ENCODE results near the gene SORCS3.
"Not testable (repeated sequence)": the region's sequence is repeated elsewhere in the genome, so short reads cannot be mapped to it uniquely, and the experiment has no call there.

SORCS3 gene

GRCh38 chr10:104703262-104703661 is 62.2 kb downstream of the SORCS3 start:
- DNase-seq: not testable (repeated sequence)

GRCh38 chr10:104706886-104707285 is 65.8 kb downstream of the SORCS3 start:
- DNase-seq: no peak

GRCh38 chr10:104707602-104708459 is 66.7 kb downstream of the SORCS3 start:
- DNase-seq: no peak

- no peak for DNase-seq
Observed at GRCh38 chr10:104711302-104711721, 70.2 kb downstream of the SORCS3 start.

GRCh38 chr10:104730593-104730992 is 89.5 kb downstream of the SORCS3 start:
- not testable (repeated sequence) for DNase-seq

GRCh38 chr10:104731192-104731591 is 90.1 kb downstream of the SORCS3 start:
- no peak for DNase-seq

- no peak for DNase-seq
Observed at GRCh38 chr10:104732222-104732621, 91.1 kb downstream of the SORCS3 start.

GRCh38 chr10:104734433-104734832 is 93.3 kb downstream of the SORCS3 start:
- DNase-seq: no peak

- no peak for DNase-seq
Observed at GRCh38 chr10:104735036-104735756, 94.1 kb downstream of the SORCS3 start.

- no peak for DNase-seq
Observed at GRCh38 chr10:104735757-104736391, 94.8 kb downstream of the SORCS3 start.

GRCh38 chr10:104741127-104741526 is 100.0 kb downstream of the SORCS3 start:
- no peak for DNase-seq

GRCh38 chr10:104744052-104744451 is 103.0 kb downstream of the SORCS3 start:
- DNase-seq: no peak

- DNase-seq: no peak
Observed at GRCh38 chr10:104750291-104750690, 109.2 kb downstream of the SORCS3 start.

GRCh38 chr10:104762793-104763192 is 121.7 kb downstream of the SORCS3 start:
- no peak for DNase-seq

GRCh38 chr10:104766341-104766740 is 125.3 kb downstream of the SORCS3 start:
- no peak for DNase-seq

GRCh38 chr10:104767282-104767681 is 126.2 kb downstream of the SORCS3 start:
- DNase-seq: no peak

GRCh38 chr10:104767745-104768144 is 126.7 kb downstream of the SORCS3 start:
- DNase-seq: no peak

- DNase-seq: no peak
Observed at GRCh38 chr10:104773105-104773504, 132.0 kb downstream of the SORCS3 start.

- DNase-seq: no peak
Observed at GRCh38 chr10:104774234-104774633, 133.1 kb downstream of the SORCS3 start.

GRCh38 chr10:104777086-104777799 is 136.2 kb downstream of the SORCS3 start:
- no peak for DNase-seq

- DNase-seq: no peak
Observed at GRCh38 chr10:104778371-104778770, 137.3 kb downstream of the SORCS3 start.

- DNase-seq: no peak
Observed at GRCh38 chr10:104779701-104780100, 138.6 kb downstream of the SORCS3 start.

- no peak for DNase-seq
Observed at GRCh38 chr10:104780165-104780564, 139.1 kb downstream of the SORCS3 start.
